HEK293 (cell line): ENCODE measurements around the gene STK24.
A peak's percentile ranks its signal among the peaks of the same experiment; 100 is the strongest.

ENCODE experiments used
- BCL6B ChIP-seq: fragments of 450-650 bp; formaldehyde crosslinking; IDR thresholded peaks from 2 replicates; pipeline ENCODE4 v1.5.1; 2017; ENCODE audit warnings: missing biosample characterization, missing genetic modification characterization
- HOXD13 ChIP-seq: sonication (generic); formaldehyde crosslinking; IDR thresholded peaks from 2 replicates; pipeline ENCODE4 v1.8.0; 2022; ENCODE audit warnings: missing genetic modification reagents, borderline replicate concordance
- PBX3 ChIP-seq: sonication (generic); formaldehyde crosslinking; IDR thresholded peaks from 2 replicates; pipeline ENCODE4 v1.8.1; 2022; ENCODE audit warnings: mild to moderate bottlenecking, moderate library complexity, missing genetic modification reagents
- PRDM4 ChIP-seq: fragments of 450-650 bp; formaldehyde crosslinking; IDR thresholded peaks from 2 replicates; pipeline ENCODE4 v1.5.1; 2017; ENCODE audit warnings: missing biosample characterization, missing genetic modification characterization
- PRDM6 ChIP-seq: fragments of 450-650 bp; formaldehyde crosslinking; IDR thresholded peaks from 2 replicates; pipeline ENCODE4 v1.5.1; 2017; ENCODE audit warnings: missing biosample characterization, missing genetic modification characterization
- SP3 ChIP-seq: fragments of 450-650 bp; formaldehyde crosslinking; IDR thresholded peaks from 2 replicates; pipeline ENCODE4 v1.5.1; 2016; ENCODE audit warnings: missing biosample characterization, missing genetic modification characterization
- TSHZ1 ChIP-seq: fragments of 450-650 bp; formaldehyde crosslinking; IDR thresholded peaks from 2 replicates; pipeline ENCODE4 v1.5.1; 2016; ENCODE audit warnings: missing biosample characterization, missing genetic modification characterization, borderline replicate concordance
- ZBTB21 ChIP-seq: fragments of 450-650 bp; formaldehyde crosslinking; IDR thresholded peaks from 2 replicates; pipeline ENCODE4 v1.5.1; 2017; ENCODE audit warnings: missing biosample characterization, missing genetic modification characterization
- ZBTB44 ChIP-seq: fragments of 450-650 bp; IDR thresholded peaks from 2 replicates; pipeline ENCODE4 v1.5.1; 2018; ENCODE audit warnings: missing biosample characterization, mild to moderate bottlenecking, missing genetic modification characterization
- ZBTB8A ChIP-seq: fragments of 450-650 bp; formaldehyde crosslinking; IDR thresholded peaks from 2 replicates; pipeline ENCODE4 v1.5.1; 2016; ENCODE audit warnings: missing biosample characterization, missing genetic modification characterization
- ZFP3 ChIP-seq: fragments of 450-650 bp; formaldehyde crosslinking; IDR thresholded peaks from 2 replicates; pipeline ENCODE4 v1.5.1; 2016; ENCODE audit warnings: low read depth, missing biosample characterization, missing genetic modification characterization
- ZFP69B ChIP-seq: fragments of 450-650 bp; formaldehyde crosslinking; IDR thresholded peaks from 2 replicates; pipeline ENCODE4 v1.5.1; 2016; ENCODE audit warnings: missing biosample characterization, missing genetic modification characterization
- ZNF112 ChIP-seq: fragments of 450-650 bp; formaldehyde crosslinking; IDR thresholded peaks from 2 replicates; pipeline ENCODE4 v1.5.0; 2017; ENCODE audit warnings: missing biosample characterization, missing genetic modification characterization
- ZNF248 ChIP-seq: fragments of 450-650 bp; formaldehyde crosslinking; IDR thresholded peaks from 2 replicates; pipeline ENCODE4 v1.5.1; 2017; ENCODE audit warnings: missing biosample characterization, missing genetic modification characterization
- ZNF302 ChIP-seq: fragments of 450-650 bp; formaldehyde crosslinking; IDR thresholded peaks from 2 replicates; pipeline ENCODE4 v1.5.1; 2016; ENCODE audit warnings: missing biosample characterization, missing genetic modification characterization, low read depth
- ZNF398 ChIP-seq: fragments of 450-650 bp; formaldehyde crosslinking; IDR thresholded peaks from 2 replicates; pipeline ENCODE4 v1.5.1; 2017; ENCODE audit warnings: missing biosample characterization, missing genetic modification characterization
- ZNF433 ChIP-seq: fragments of 450-650 bp; formaldehyde crosslinking; IDR thresholded peaks from 2 replicates; pipeline ENCODE4 v1.5.1; 2016; ENCODE audit warnings: missing biosample characterization, missing genetic modification characterization, low read depth
- ZNF596 ChIP-seq: fragments of 450-650 bp; IDR thresholded peaks from 2 replicates; pipeline ENCODE4 v1.5.0; 2018; ENCODE audit warnings: missing biosample characterization, mild to moderate bottlenecking, missing genetic modification characterization, moderate library complexity
- ZNF660 ChIP-seq: fragments of 450-650 bp; IDR thresholded peaks from 2 replicates; pipeline ENCODE4 v1.5.1; 2018; ENCODE audit warnings: missing biosample characterization, mild to moderate bottlenecking, missing genetic modification characterization
- ZNF76 ChIP-seq: fragments of 450-650 bp; formaldehyde crosslinking; IDR thresholded peaks from 2 replicates; pipeline ENCODE4; 2016; ENCODE audit warnings: low read depth, missing biosample characterization, missing genetic modification characterization, borderline replicate concordance
- ZSCAN18 ChIP-seq: fragments of 450-650 bp; formaldehyde crosslinking; IDR thresholded peaks from 2 replicates; pipeline ENCODE4 v1.5.1; 2016; ENCODE audit warnings: missing biosample characterization, missing genetic modification characterization

STK24 gene

GRCh38 chr13:98576200-98576945 is 534 bp downstream of the STK24 start (continued):
- TF ChIP-seq TSHZ1 (tag by site-specific recombination) (no peak), BCL6B (tag by site-specific recombination) (no peak), ZFP3 (tag by site-specific recombination) (no peak), SP3 (tag by site-specific recombination) (no peak), ZNF248 (tag by site-specific recombination) (no peak), ZNF596 (no peak), ZFP69B (tag by site-specific recombination) (no peak), ZBTB21 (tag by site-specific recombination) (no peak), ZBTB44 (tag by site-specific recombination) (no peak), ZNF112 (tag by site-specific recombination) (no peak), PBX3 (CRISPR knock-in tag) (no peak), ZNF660 (no peak), ZNF433 (tag by site-specific recombination) (no peak), HOXD13 (no peak), ZBTB8A (tag by site-specific recombination) (peak; percentile 48; the same call in 1 of the 2 replicates), PRDM4 (tag by site-specific recombination) (no peak), ZSCAN18 (tag by site-specific recombination) (no peak), ZNF302 (tag by site-specific recombination) (no peak), ZNF76 (no peak), PRDM6 (no peak), ZNF398 (no peak)
